OCI-LY3 (cell line): Measurements from ENCODE around the gene ALS2CL.

ENCODE experiments used
- H2AFZ ChIP-seq: fragments of 200-600, 300-600 bp; shearing (Covaris generic); 2 replicates; pipeline ENCODE4 v1.6.0; 2014; ENCODE audit warnings: antibody characterized with exemption, low read depth, low read length
- H3K27ac ChIP-seq: fragments of 200-600, 300-600 bp; sonication (generic); 2 replicates; pipeline ENCODE4 v1.5.1; 2014; ENCODE audit warnings: mild to moderate bottlenecking, low read length, moderate library complexity, mixed read lengths
- H3K27me3 ChIP-seq: fragments of 200-600, 300-600 bp; sonication (generic); 2 replicates; pipeline ENCODE4 v1.6.1; 2014; ENCODE audit warnings: low read depth, low read length, mixed read lengths
- H3K36me3 ChIP-seq: fragments of 200-600, 300-600 bp; sonication (generic); replicated peaks from 2 replicates; pipeline ENCODE3; 2014; ENCODE audit warnings: low read depth, low read length, mixed read lengths
- H3K4me1 ChIP-seq: fragments of 300-600, 200-600 bp; sonication (generic); 2 replicates; pipeline ENCODE4 v1.6.1; 2014; ENCODE audit warnings: low read length, mixed read lengths
- H3K4me2 ChIP-seq: fragments of 200-600, 300-600 bp; sonication (generic); 2 replicates; pipeline ENCODE4 v1.6.1; 2014; ENCODE audit warnings: low read length, mixed read lengths
- H3K4me3 ChIP-seq: fragments of 300-600, 200-600 bp; sonication (generic); 2 replicates; pipeline ENCODE4 v1.5.1; 2014; ENCODE audit warnings: antibody characterized with exemption, mild to moderate bottlenecking, low read length, moderate library complexity
- H3K79me2 ChIP-seq: fragments of 300-600, 200-600 bp; shearing (Covaris generic); 2 replicates; pipeline ENCODE4 v1.6.1; 2014; ENCODE audit warnings: mild to moderate bottlenecking, low read length, mixed read lengths
- H3K9ac ChIP-seq: fragments of 300-600, 200-600 bp; shearing (Covaris generic); 2 replicates; pipeline ENCODE4 v1.6.0; 2014; ENCODE audit warnings: mild to moderate bottlenecking, low read length, moderate library complexity
- H3K9me3 ChIP-seq: fragments of 200-600, 300-600 bp; shearing (Covaris generic); 2 replicates; pipeline ENCODE4 v1.6.1; 2014; ENCODE audit warnings: low read length, mixed read lengths; ENCODE audit not compliant: insufficient read depth
- H4K20me1 ChIP-seq: fragments of 200-600, 300-600 bp; sonication (generic); 2 replicates; pipeline ENCODE4 v1.6.1; 2016; ENCODE audit warnings: low read length, mixed read lengths; ENCODE audit not compliant: insufficient read depth
- CTCF ChIP-seq: fragments of 200-600, 300-600 bp; sonication (generic); IDR thresholded peaks from 2 replicates; pipeline ENCODE4 v1.5.1; 2014; ENCODE audit warnings: antibody characterized with exemption, low read length, low read depth
- EZH2phosphoT487 ChIP-seq: fragments of 200-600 bp; shearing (Covaris generic); IDR thresholded peaks from 2 replicates; pipeline ENCODE4 v1.6.1; 2018; ENCODE audit warnings: antibody characterized with exemption, mixed run types, low read depth

Gene ALS2CL

GRCh38 chr3:46661776-46662766 lies 31.4 kb downstream of the ALS2CL start:
- Histone ChIP-seq H4K20me1 (no peaks in the 10 kb centered on the region), H3K4me2 (no peak overlapping the region), H3K4me1 (no peaks in the 10 kb centered on the region), H3K27ac (no peak overlapping the region), H2AFZ (no peak overlapping the region), H3K79me2 (no peaks in the 10 kb centered on the region), H3K27me3 (0 out of 2 replicates have a peak, but pooled peaks cover 19% of the 10 kb centered on the region), H3K4me3 (no peak overlapping the region), H3K9me3 (no peaks in the 10 kb centered on the region), H3K36me3 (no peaks in the 10 kb centered on the region), H3K9ac (no peak overlapping the region)
- TF ChIP-seq CTCF (no peak), EZH2phosphoT487 (no peak)

- Histone ChIP-seq H3K4me3 (no peak overlapping the region), H3K4me1 (no peaks in the 10 kb centered on the region), H3K27ac (no peak overlapping the region), H3K27me3 (0 out of 2 replicates have a peak, but pooled peaks cover 19% of the 10 kb centered on the region), H4K20me1 (no peaks in the 10 kb centered on the region), H2AFZ (no peak overlapping the region), H3K4me2 (no peak overlapping the region), H3K9me3 (no peaks in the 10 kb centered on the region), H3K36me3 (no peaks in the 10 kb centered on the region), H3K79me2 (no peaks in the 10 kb centered on the region), H3K9ac (no peak overlapping the region)
- TF ChIP-seq CTCF (0 out of 2 replicates have a peak, but pooled peaks have one; percentile 8), EZH2phosphoT487 (no peak)
These were observed 32.6 kb downstream of the ALS2CL start for GRCh38 chr3:46660543-46661523.

GRCh38 chr3:46660003-46660402 lies 33.5 kb downstream of the ALS2CL start:
- no peak overlapping the region for H2AFZ ChIP-seq
- H3K27ac ChIP-seq, result no peak overlapping the region
- H3K27me3 ChIP-seq, result 0 out of 2 replicates have a peak, but pooled peaks cover 19% of the 10 kb centered on the region
- H3K9ac ChIP-seq, result no peak overlapping the region
- TF ChIP-seq CTCF (no peak), EZH2phosphoT487 (no peak)
- H3K4me3 ChIP-seq, result no peak overlapping the region
- H3K4me1 ChIP-seq, result no peaks in the 10 kb centered on the region
- H3K36me3 ChIP-seq, result no peaks in the 10 kb centered on the region
- no peaks in the 10 kb centered on the region for H3K9me3 ChIP-seq
- no peaks in the 10 kb centered on the region for H3K79me2 ChIP-seq
- H3K4me2 ChIP-seq, result no peak overlapping the region
- no peaks in the 10 kb centered on the region for H4K20me1 ChIP-seq
